Astrocyte of the hippocampus (primary cell): ENCODE results near the gene DECR2.
A peak's percentile ranks its signal among the peaks of the same experiment; 100 is the strongest.
"Not testable (repeated sequence)": the region's sequence is repeated elsewhere in the genome, so short reads cannot be mapped to it uniquely, and the experiment has no call there.

ENCODE experiments used
- DNase-seq: peaks from one replicate; pipeline ENCODE4 v3.0.0; 2011; ENCODE audit warnings: low read depth, low spot score

The DECR2 gene

DNA sequence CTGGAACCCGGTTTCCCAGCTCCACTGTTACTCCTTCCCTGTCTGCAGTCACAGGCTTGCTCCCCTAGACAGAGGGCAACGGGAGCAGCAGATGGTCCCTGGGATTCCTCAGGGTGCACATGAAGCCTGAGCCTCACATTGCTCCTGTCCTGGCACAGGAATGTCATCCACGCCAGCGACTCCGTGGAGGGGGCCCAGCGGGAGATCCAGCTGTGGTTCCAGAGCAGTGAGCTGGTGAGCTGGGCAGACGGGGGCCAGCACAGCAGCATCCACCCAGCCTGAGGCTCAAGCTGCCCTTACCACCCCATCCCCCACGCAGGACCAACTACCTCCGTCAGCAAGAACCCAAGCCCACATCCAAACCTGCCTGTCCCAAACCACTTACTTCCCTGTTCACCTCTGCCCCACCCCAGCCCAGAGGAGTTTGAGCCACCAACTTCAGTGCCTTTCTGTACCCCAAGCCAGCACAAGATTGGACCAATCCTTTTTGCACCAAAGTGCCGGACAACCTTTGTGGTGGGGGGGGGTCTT, 1.6 kb upstream of the DECR2 start:
- DNase-seq: no peak

DNA sequence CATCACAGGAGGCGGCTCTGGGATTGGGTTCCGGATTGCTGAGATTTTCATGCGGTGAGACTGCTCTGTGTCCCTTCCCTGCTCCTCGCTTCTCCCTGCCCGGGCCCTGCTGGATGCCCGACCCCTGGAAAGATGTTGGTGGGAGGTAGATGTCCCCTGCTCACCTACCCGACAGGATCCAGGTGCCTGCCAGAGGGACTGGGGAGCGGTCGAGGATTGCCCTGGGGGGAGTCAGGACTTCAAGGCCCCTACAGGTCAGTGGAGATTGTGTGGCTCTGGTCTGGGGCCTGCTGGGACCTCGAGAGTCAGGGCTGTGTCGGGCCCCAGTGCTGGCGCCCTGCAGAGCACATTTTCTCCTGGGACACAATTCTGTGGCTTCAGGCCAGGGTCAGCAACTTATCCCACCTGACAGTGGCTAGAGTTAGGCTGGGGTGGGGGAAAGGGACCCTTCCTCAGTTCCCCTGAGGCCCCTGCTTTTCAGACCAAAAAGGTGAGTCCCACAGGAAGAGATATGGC, 3.3 kb downstream of the DECR2 start:
- no peak for DNase-seq

DNA sequence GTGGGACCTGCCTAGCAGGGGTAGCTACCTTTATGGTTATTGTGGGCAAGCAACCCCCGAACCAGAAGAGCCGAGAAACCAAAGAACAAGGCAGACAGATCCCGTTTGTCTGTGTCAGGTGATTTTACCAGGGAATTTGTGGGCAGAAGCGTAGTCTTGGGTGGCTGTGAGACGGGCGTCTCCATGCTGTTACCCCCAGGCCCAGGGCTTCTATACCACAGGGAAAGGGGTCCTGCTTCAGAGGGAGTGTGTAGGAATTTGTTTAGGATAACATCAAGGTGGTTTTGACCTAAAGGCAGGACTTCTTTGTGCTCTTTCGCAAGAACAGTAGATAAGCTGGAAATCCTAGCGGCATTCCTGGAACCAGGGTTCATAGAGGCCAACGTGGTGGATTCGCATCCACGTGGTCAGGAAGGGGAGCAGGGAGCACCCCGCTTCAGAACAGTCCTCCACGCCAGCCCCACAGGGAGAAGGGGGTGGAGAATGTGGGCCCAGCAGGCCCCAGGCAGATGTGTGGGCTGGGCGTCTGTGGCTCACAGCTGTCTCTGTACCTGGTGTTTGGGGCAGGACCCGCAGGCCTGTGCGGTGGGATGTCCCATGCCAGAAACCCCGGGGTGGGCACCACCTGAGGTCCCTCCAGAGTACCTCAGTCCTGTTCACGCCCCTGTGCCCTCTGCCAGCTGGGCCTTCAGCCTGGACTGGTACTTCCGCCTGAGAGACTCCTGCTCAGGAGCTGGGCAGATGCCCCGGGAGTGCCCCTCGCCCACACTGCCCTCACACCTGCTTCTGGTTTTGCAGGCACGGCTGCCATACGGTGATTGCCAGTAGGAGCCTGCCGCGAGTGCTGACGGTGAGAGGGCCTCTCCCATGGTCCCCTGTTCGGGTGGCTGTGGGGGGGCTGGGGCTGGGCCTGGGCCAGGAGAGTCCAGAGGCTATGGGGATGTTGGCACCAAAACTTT, 4.1 kb downstream of the DECR2 start:
- no peak for DNase-seq

DNA sequence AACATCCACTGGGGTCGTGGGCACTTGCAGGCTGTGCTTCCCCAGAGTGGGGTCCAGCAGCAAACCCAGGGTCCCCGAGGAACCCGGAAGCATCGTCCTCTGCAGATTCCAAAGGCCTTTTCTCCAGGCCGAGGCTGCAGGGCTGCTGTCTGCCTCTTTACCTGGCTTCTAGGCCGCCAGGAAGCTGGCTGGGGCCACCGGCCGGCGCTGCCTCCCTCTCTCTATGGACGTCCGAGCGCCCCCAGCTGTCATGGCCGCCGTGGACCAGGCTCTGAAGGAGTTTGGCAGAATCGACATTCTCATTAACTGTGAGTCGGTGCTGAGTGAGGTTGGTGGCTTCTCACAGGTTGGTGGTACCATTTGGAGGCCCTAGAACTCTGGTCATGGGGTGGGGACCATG, 5.6 kb downstream of the DECR2 start:
- DNase-seq: no peak

DNA sequence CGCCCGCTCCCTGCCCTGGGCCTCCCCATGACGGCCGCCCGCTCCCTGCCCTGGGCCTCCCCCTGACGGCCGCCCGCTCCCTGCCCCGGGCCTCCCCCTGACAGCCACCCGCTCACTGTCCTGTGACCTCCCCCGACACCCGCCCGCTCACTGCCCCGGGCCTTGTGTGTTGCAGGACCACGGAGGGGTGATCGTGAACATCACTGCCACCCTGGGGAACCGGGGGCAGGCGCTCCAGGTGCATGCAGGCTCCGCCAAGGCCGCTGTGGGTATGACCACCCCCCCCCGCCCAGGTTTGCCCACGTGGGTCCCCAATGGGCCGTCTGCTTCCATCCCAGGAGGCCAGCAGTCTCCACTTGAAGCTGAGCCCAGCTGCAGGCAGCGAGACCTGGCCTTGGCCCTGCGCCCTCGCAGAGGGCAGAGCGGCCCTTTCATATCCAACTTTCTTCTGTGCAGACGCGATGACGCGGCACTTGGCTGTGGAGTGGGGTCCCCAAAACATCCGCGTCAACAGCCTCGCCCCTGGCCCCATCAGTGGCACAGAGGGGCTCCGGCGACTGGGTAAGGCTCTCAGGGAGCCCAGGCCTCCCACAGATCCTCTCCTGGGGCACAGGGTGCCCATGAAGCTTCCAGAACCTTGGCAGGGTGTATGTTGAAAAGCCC, 9.0 kb downstream of the DECR2 start:
- DNase-seq: no peak

DNA sequence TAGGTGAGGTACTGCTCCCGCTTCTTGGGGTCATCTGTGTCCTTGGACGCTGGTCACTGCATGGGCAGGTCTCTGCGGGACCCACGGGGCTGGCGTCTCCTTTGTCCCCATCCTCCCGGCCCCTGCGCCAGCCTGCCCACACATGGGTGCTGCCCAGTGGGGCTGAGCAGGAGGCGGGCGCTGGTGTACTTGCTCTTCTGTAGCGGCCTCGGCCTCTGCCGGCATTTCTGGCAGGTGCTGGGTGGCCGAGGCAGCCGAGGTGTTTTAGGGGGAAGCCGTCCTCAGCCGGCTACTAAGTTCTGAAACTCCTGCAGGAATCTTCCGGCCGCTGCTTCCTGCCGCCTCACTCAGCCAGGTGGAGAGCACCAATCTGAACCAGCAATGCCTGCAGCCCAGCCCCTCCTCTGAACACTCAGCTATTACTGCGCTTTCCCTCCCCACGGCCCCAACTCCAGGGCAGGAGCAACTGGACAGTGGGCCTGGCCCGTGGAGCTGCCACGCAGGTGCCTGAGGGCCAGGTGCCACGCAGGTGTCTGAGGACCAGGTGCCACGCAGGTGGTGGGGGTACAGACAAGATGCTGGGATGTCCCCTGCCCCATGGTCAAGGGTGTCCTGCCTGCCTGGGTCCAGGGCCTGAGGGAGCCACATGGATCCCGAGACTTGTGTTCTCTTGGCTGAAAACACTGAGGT, 10.0 kb downstream of the DECR2 start:
- no peak for DNase-seq

DNA sequence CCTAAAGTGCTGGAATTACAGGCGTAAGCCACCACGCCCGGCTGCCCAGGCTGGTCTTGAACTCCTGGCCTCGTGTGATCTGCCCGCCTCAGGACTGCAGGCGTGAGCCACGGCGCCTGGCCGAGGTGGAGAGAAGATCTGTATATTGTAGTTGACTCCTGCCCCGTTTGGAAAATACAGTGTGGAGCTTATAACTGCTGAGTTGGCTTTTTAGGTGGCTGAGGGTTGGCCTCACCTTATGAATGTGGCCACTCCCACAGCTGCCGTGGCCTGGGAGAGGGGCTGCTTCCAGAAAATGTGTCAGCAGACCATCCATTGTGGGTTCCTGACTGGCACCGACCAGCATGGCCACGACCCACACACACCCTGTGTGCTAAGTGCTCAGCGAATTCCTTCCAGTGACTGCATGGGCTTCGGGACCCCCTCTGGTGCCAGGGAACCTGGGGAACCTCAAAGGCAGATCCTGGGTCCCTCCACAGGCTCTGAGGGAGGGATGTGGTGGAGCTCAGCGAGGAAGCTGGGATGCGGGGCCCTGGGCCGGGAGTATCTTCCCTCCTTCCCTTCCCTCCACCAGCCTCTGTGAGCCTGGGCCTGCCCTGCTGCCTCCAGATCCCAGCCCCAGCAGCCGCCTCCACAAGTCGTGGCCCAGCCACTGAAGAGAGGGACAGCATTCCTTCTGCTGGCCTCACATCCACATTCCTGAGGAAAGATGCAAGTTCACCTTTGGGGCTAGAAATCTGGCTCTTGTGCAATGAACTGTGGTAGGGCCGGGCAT, 12.9 kb downstream of the DECR2 start:
- peak; percentile 28 for DNase-seq

DNA sequence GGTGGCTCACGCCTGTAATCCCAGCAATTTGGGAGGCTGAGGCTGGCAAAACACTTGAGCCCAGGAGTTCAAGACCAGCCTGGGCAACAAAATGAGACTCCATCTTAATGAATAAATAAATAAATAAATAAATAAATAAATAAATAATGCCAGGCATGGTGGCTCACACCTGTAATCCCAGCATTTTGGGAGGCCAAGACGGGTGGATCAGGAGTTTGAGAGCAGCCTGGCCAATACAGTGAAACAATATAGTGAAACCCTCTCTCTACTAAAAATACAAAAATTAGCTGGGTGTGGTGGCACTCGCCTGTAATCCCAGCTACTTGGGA, 13.4 kb downstream of the DECR2 start:
- DNase-seq: not testable (repeated sequence)

DNA sequence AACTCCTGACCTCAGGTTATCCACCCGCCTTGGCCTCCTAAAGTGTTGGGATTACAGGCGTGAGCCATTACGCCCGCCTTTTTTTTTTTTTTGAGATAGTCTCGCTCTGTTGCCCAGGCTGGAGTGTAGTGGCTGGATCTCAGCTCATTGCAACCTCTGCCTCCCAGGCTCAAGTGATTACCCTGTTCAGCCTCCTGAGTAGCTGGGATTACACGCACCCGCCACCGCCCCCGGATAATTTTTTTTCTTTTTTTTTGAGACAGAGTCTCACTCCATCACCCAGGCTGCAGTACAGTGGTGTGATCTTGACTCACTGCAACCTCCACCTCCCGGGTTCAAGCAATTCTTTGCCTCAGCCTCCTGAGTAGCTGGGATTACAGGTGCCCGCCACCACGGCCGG, 20.5 kb downstream of the DECR2 start:
- not testable (repeated sequence) for DNase-seq

DNA sequence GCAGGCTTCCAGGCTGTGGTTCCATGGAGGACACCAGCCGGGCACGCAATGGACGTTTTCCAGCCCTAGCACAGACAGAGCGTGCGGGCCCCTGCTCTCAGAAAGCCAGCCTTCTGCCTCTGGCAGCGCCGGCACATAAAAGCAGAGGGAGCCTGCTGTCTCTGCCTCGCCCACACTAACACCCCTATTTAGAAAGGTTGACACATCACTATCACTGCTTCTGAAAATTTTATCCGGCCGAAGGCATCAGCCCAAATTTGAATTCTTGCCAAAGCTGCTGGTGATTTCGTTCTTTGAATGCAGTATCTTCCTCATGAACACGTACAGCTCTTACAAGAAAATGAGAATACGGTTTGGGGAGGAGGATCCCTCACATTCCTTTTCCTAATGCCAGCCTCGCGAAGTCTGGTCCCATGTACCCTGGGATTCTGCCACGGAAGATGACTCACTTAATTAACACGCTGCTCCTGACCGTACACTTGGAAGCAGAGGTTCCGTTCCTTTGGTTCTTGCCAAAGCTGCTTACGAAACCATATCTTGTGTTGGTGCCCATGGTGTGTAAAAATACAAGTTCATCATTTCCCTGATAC, 22.4 kb downstream of the DECR2 start:
- DNase-seq: peak; percentile 96

DNA sequence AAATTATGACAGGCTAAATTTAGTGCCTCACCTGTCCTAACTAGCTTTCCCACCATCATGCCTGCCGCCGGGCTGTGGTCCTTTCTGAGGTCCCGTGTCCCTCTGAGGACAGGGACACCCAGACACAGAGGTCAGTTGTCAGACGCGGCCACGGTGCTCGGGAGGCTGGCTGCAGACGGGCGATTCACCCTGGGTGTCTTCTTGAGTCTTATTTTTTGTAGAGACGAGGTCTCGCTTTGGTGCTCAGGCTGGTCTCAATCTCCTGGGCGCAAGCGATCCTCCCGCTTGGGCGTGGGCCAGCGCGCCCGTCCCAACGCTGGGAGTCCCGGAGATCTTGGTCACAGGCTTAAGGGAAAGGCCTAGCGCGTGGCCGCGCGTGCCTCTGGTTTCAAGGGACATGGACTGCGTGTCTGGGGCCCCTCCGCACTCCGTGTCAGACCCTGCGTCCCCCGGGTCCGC, 23.0 kb downstream of the DECR2 start:
- peak; percentile 63 for DNase-seq

DNA sequence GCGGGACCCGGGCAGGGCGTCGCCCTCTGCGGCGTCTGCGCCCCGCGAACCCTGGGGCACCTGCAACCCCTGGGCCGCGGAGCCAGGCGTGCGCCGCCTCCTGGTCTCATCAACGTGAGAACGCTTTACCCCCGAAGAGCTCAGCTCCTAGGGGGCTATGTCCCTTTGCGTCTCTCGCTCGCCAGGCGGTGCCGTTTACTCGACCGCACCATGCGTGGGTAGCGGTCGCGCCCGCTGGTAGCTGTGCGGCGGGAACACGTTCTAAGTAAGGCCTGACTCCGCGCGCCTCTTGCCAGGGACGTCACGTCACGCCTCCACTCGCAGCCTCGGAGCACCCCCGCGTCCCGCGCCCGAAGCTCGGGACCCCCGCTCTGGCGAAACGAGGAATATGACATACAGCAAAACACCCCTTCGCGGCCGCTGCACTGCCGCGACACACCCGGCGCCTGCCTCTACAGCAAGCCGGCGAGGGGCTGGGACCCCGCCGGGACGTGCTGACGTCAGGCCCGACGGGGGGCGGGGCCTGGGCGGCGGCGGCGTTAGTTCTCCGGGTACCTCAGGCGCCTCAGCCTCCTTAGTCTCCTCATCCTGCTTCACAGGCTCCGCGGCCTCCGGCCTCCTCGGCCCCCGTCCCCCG, 23.5 kb downstream of the DECR2 start, which contains the start of gene RAB11FIP3:
Gene RAB11FIP3, plus strand, starts transcription at position 568 of the 637 bp plus-strand sequence. CDS start 358 bp downstream, outside the sequence.
- peak; percentile 93 for DNase-seq

DNA sequence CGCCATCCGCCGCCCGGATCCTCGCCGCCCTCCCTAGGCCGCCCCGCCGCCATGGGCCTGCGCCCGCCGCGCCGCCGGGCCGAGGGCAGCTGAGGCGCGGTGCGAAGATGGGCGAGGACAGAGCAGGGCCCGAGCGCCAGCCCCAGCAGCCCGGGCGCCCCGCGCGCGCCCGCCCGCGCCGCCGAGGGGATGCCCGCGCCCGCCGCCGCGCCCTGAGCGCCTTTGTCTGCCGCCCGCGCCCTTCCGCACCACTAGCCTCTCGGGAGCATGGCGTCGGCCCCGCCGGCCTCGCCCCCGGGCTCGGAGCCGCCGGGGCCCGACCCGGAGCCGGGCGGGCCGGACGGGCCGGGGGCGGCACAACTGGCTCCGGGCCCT, 24.0 kb downstream of the DECR2 start:
- peak; percentile 65 for DNase-seq

DNA sequence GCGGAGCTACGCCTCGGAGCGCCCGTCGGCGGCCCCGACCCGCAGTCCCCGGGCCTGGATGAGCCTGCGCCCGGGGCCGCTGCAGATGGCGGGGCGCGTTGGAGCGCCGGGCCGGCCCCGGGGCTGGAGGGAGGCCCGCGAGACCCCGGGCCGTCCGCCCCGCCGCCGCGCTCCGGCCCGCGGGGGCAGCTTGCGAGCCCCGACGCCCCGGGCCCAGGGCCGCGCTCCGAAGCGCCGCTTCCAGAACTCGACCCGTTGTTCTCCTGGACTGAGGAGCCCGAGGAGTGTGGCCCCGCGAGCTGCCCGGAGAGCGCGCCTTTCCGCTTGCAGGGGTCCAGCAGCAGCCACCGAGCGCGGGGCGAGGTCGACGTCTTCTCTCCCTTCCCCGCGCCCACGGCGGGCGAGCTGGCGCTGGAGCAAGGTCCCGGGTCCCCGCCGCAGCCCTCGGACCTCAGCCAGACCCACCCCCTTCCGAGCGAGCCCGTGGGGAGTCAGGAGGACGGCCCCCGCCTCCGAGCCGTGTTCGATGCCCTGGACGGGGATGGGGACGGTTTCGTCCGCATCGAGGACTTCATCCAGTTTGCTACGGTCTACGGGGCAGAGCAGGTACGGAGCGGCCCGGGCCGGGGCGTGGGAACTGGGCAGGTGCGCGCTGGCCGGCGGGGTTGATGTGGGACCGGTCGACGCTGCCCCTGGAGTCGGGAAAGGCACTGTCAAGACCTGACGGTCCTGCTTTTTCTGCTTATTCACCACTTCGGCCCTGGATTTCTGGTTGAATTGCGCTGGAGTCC, 24.6 kb downstream of the DECR2 start:
- DNase-seq: peak; percentile 57

DNA sequence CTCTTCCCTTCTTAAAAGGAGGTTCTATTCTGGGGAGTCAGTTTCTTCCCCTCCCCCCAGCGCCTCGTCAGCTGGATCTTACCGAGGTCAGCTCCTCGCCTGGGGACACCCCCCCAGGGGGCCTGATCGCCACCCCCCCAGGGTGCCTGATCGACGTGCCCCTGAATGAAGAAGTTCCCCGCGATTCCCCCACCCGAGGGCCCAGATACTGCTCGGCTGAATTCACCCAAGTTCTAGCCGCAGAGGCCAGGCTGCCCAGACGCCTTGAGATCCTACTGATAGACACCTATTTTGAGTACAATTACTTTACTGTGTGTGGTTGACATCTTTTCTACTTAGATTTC, 25.2 kb downstream of the DECR2 start:
- DNase-seq: no peak

DNA sequence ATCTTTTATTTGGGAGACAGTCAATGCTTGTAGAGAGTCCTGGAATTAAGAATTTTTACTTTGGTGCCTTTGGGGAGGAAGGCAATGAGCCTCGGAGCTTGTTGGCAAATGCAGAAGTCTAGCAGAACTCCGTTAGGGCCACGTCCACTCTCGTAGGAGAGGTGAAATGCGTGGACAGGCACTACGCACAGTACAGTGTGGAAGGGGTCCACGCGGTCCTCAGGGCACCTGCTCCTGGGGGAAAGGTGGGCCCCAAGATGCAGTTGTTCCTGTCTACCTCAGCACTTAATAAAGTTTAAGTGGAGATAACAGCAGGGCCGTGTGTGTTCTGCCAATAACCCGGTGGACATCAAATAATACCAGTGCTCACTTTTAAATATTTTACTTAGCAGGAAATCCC, 25.6 kb downstream of the DECR2 start:
- DNase-seq: no peak

DNA sequence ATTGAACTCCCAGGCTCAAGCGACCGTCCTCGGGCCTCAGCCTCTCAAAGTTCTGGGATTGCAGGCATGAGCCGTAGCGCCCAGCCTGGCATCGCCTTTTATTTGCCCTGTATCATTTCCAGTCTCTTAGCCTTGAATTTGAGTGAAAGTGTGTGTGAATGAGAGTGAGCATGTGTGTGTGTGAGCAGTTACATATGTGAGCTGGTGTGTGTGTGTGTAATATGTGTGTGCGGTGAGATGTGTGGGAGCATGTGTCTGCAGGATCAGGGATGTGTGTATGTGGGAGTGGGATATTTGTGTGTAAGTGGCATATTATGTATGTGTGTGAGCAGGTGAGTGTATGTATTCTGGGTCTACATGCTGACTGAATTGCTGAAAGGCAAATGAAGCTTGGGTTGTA, 29.2 kb downstream of the DECR2 start:
- no peak for DNase-seq

DNA sequence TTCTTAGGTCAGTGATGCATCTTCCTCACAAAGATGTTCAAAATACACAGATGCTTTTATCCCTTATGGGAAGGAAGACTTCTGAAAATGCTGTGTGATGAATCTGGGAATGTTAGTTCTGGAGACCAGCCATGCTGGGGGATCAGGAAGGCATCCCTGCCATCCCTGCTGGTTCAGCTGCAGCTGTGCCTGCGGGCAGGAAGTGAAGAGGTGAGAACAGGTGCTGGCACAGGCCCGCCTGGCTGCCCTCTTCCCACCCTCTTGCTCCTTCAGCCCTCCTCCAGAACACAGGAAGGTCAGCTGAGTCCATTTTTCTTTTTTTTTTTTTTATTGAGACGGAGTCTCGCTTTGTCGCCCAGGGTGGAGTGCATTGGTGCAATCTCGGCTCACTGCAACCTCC, 38.9 kb downstream of the DECR2 start:
- DNase-seq: no peak

DNA sequence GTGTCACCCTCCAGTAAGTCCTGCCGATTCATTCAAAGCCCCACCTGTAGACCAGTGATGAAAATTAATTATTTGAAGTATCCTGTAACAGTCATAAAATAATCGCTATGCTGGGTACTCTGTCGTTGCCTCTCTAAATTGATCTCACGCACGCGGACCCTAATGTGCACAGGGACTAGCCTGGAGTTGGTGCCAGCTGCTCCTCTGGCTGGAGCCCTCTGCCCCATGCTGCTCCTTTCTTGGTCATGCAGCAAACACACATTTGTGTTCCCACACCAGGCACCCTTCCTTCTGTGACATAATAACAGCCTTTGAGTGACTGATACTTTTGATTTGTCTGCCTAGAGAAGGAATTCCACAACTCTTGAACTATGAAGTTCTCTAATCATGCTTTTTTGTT, 39.8 kb downstream of the DECR2 start:
- no peak for DNase-seq

DNA sequence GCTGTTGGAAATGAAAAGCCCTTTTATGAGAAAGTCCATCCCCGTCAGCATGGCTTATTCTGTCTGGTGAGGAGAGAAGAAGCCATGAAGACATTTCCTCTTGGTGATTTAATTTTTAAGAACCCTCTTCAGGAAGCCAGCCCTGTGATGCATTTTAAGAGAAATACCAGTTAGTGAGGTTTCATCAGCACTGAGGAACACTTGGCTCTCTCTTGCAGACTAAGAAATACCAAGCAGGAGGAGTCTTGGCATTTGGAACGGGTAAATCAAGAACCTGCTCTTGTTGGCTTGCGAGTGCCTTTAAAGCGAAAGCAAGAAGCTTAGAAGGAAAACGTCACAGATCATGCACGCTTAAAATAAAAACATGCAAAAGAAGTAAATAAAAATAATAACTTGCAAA, 41.3 kb downstream of the DECR2 start:
- DNase-seq: no peak
